Right forelimb (tissue), 1 donor: ENCODE results near the gene EIF3CL.
"Not testable (repeated sequence)": the region's sequence is repeated elsewhere in the genome, so short reads cannot be mapped to it uniquely, and the experiment has no call there.

Source experiments
- DNase-seq: peaks from one replicate; pipeline ENCODE4 v3.0.0-alpha.2; 2018

EIF3CL gene, protein sequence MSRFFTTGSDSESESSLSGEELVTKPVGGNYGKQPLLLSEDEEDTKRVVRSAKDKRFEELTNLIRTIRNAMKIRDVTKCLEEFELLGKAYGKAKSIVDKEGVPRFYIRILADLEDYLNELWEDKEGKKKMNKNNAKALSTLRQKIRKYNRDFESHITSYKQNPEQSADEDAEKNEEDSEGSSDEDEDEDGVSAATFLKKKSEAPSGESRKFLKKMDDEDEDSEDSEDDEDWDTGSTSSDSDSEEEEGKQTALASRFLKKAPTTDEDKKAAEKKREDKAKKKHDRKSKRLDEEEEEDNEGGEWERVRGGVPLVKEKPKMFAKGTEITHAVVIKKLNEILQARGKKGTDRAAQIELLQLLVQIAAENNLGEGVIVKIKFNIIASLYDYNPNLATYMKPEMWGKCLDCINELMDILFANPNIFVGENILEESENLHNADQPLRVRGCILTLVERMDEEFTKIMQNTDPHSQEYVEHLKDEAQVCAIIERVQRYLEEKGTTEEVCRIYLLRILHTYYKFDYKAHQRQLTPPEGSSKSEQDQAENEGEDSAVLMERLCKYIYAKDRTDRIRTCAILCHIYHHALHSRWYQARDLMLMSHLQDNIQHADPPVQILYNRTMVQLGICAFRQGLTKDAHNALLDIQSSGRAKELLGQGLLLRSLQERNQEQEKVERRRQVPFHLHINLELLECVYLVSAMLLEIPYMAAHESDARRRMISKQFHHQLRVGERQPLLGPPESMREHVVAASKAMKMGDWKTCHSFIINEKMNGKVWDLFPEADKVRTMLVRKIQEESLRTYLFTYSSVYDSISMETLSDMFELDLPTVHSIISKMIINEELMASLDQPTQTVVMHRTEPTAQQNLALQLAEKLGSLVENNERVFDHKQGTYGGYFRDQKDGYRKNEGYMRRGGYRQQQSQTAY

DNA sequence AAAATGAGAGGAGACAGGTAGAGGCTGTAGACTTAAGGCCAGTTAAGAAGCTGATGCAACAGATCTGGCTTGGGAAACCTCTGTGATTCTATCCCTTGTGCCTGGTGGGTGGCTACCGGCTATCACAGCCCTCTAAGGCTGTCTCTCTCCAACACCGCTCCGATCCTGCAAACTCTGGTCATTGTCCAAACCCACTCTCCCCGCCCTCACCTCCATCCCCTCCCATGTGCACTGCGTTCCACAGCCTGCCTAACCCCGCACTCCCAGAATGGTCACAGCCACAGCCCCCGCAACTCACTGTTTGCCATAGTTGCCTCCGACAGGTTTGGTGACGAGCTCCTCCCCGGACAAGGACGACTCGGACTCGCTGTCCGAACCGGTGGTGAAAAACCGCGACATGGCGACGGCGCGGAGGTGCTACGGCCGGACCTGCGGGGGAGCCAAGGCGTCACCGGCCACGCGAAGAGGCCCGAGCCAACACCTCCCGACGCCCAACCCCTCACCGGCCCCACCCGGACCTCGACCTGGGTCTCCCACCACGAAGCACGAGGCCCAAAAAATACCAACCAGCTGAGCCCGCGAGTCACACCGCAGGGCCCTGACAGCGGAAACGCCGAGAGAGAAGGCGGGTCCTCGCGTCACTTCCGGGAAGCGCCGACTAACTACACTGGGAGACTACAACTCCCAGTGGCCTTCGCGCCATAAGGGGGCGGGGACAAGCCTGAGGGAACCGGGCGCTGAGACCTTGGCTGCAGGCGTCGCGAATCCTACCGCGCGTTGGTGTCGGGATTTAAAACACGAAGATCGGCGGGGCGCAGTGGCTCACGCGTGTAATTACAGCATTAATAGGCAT lies at the start of gene EIF3CL:
Gene EIF3CL (minus strand): TSS at position 622 of the 853 bp plus-strand sequence. CDS start 223 bp downstream, at position 399.
- DNase-seq: not testable (repeated sequence)

DNA sequence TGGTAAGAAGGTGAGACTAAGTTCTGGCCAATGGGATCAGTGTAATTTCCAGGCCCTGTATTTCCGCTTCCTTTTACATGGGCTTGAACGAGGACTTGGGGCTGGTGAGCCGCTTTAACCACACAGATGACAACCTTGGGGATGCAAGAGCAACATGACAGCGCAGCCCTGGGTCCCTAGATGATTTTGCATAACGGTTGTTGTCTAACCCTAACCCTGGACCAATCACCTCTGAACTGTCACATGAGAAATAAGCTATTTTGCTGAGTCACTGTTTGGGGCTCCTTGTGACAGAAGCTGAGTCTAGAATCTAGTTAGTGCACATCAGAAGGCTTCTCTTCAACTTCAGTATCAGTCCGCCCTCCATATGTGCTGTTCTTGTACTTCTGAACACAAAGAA lies 43.4 kb upstream of the EIF3CL start:
- not testable (repeated sequence) for DNase-seq

DNA sequence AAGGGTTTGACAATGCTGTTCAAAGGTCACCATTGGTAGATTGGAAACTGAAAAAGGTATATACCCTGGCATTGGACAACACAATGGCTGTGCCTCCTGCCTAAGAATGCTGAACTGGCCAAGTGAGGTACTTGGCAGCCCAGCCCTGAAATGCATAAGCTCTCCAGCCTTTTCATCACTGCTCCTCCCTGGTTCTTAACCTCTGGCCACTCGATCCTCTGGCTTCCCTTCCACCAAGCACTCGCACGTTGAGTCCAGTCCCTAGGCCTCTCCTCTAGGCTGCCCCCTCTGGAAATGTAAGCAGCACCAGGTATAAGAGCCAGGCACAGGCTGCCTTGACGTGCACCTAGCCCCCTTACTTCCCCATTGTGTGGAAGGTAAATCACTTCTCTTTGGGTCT lies 42.7 kb upstream of the EIF3CL start:
- not testable (repeated sequence) for DNase-seq

DNA sequence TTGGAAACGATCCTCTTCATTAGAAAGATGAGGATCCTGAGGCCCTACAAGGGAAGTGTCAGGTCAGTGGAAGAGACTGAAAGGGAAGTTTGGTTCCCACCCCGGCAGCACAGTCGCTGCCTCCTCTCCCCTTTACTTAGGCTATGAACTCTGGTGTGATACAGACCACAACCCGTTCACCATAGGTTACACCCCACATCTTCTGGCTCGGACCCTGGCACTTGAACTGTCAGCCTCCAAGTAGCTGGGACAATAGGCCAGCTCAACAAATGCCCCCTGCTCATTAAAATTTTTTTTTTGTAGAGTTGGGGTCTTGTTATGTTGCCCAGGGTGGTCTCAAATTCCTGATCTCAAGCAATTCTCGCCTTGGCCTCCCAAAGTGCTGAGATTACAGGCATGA lies 40.3 kb upstream of the EIF3CL start:
- DNase-seq: not testable (repeated sequence)

DNA sequence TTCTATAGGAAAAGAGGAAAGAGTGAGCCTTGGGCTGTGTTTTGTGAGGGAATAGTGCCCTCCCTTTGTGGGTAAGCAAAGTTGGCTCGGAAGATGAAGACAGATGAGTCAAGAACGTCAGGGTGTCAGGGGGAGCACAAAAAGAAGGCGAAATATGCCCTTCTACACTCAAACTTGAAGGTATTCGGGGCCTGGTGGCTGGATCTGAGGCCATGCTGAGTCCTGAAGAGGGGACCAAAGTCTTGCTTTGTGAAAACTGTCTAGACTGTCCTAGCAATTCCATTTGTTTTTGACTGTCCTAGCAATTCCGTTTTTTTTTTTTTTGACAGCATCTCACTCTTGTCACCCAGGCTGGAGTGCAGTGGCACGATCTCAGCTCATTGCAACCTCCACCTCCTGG lies 35.3 kb upstream of the EIF3CL start:
- DNase-seq: not testable (repeated sequence)

DNA sequence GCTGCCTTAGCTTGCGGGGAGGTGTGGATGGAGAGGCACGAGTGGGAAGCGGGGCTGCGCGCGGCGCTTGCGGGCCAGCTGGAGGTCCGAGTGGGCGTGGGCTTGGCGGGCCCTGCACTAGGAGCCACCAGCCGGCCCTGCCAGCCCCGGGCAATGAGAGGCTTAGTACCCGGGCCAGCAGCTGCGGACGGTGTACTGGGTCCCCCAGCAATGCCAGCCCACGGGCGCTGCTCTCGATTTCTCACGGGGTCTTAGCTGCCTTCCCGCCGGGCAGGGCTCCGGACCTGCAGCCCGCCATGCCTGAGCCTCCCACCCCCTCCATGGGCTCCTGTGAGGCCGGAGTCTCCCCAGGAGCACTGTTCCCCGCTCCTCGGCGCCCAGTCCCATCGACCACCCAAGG lies 31.7 kb upstream of the EIF3CL start:
- not testable (repeated sequence) for DNase-seq

DNA sequence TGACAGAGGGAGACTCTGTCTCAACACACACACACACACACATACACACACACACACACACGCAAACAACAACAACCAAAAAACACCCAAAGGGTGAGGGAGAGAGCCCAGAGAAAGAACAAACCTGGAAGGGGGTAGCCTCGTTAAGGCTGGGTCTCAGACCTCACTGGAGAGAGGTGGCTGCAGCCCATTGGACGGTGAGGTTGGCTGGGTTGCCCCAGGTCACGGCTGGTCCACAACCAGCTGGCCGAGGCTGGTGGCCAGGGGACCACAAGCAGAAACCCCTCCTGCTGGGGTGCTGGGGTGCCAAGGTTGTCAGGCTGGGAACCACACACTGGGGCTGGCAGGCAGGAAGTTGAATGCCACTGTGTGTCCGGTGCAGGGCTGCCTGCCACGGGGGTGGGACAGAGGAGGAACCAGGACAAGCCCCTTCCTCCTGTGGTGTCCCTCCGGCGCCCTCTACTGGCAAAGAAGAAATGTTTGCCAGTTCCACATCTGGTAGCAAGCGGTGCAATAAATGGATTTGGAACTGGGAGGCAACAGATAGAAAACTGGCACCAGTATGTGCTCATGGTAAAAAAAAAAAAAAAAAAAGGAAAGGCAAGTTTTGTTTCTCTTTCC lies 22.5 kb upstream of the EIF3CL start:
- DNase-seq: not testable (repeated sequence)

DNA sequence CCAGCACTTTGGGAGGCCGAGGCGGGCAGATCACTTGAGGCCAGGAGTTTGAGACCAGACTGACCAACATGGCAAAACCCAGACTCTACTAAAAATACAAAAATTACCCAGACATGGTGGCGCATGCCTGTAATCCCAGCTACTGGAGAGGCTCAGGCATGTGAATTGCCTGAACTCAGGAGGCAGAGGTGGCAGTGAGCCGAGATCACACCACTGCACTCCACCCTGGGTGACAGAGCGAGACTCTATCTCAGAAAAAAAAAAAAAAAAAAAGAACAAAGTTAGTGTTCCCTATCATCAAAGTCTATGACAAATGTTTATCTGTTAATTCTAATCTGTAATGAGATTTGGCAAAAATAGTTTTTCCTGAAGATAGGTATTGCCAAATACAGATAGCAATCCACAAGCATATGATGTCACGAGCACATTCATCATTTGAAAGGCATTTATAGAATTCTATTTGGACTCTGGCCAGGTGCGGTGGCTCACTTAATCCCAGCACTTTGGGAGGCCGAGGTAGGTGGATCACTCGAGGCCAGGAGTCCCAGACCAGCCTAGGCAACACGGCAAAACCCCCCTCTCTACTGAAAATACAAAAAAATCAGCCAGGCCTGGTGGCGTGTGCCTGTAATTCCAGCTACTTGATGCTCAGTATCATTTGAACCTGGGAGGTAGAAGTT lies 17.6 kb upstream of the EIF3CL start:
- DNase-seq: not testable (repeated sequence)

DNA sequence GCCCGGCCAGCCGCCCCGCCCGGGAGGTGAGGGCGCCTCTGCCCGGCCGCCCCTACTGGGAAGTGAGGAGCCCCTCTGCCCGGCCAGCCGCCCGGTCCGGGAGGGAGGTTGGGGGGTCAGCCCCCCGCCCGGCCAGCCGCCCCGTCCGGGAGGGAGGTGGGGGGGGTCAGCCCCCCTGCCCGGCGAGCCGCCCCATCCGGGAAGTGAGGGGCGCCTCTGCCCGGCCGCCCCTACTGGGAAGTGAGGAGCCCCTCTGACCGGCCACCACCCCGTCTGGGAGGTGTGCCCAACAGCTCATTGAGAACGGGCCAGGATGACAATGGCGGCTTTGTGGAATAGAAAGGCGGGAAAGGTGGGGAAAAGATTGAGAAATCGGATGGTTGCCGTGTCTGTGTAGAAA lies 13.4 kb upstream of the EIF3CL start:
- not testable (repeated sequence) for DNase-seq

DNA sequence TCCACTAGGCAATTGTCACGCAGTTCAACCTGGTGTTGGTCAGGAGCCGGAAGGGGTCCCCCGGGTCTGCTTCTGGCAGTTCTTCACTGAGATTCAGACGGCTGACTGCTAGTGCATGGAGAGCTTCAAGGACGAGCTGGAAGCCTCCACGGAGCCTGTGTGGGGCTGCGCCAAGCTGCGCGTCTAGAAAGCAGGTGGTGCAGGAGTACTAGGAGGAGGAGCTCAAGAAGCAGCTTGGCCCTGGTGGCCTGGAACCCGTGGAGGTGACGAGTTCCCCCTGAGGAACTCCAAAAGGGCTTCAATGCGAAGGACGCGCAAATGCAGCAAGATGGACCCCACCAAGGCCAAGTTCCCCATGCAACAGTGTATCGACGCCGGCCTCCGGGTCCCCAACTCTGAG lies 10.9 kb upstream of the EIF3CL start:
- not testable (repeated sequence) for DNase-seq

DNA sequence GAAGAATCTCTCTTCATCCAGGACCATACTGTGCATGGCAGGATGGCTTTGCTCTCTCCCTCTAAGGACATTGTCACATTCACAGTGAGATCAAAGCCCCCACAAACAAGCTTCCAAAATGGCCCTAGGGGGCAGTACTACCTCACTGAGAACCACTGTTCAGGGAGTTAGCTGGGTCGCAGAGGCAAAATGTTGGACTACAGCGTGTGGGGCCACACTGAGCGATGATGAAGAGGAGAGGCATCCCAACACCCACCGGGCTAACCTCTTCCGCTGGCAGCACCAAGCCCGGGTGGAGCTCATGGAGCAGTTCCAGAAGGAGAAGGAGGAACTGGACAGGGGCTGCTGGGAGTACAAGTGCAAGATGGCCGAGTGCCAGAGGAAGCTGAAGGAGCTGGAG lies 9.9 kb upstream of the EIF3CL start:
- not testable (repeated sequence) for DNase-seq

DNA sequence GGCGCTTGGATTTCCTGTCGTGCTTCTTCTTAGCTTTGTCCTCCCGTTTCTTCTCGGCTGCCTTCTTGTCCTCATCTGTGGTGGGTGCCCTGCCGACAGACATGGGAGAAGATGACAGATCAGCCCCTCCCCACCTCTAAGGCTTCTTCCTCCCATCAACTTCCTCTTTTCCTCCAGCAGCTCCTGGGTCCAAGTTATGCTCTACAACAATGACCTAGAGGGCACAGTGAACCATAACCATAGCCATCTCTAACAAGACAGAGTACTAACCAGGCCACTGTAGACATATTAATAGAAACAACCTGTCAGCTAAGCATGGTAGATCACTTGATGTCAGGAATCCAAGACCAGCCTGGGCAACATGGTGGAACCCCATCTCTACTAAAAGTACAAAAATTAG lies 11.6 kb downstream of the EIF3CL start:
- not testable (repeated sequence) for DNase-seq

DNA sequence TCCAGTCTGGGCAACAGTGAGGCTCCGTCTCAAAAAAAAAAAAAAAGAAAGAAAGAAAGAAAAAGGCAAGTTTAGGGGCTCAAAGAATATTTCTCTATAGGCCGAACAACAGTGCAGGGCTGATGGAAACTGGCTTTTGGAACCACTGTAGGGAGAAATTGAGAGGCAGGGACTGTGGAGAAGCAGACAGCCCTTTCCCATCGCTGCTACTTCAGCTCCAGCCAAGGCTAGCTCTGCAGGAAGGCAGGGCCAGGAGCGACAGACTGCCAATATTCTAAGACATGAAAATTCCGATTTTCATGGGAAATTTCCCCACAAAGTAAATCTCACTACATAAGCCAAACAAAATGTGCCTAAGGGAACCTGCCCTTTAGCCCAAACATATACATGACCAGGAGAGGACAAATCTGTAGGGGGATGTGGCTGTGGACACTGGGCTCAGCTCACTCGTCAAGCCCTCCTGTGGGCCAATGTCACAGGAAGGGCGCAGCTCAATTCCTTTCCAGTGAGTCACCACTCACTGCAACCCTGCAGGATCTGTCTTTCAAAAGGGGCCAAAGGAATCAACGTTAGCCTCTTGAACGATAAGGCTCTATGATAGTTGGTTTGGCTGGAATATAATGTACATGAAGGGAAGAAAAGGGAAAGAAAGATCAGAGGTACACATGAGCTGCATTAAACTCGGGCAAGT lies 21.3 kb downstream of the EIF3CL start:
- DNase-seq: not testable (repeated sequence)

DNA sequence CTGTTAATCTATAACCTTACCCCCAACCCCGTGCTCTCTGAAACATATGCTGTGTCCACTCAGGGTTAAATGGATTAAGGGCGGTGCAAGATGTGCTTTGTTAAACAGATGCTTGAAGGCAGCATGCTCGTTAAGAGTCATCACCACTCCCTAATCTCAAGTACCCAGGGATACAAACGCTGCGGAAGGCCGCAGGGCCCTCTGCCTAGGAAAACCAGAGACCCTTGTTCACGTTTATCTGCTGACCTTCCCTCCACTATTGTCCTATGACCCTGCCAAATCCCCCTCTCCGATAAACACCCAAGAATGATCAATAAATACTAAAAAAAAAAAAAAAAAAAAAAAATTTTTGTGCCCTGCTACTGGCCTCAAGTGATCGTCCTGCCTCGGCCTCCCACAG lies 25.8 kb downstream of the EIF3CL start:
- DNase-seq: not testable (repeated sequence)

DNA sequence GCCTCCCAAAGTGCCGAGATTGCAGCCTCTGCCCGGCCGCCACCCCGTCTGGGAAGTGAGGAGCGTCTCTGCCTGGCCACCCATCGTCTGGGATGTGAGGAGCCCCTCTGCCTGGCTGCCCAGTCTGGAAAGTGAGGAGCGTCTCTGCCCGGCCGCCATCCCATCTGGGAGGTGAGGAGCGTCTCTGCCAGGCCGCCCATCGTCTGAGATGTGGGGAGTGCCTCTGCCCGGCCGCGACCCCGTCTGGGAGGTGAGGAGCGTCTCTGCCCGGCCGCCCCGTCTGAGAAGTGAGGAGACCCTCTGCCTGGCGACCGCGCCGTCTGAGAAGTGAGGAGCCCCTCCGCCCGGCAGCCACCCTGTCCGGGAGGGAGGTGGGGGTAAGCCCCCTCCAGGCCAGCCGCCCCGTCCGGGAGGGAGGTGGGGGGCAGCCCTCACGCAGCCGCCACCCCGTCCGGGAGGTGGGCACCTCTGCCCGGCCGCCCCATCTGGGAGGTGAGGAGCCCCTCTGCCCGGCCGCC lies 26.5 kb downstream of the EIF3CL start:
- DNase-seq: not testable (repeated sequence)

DNA sequence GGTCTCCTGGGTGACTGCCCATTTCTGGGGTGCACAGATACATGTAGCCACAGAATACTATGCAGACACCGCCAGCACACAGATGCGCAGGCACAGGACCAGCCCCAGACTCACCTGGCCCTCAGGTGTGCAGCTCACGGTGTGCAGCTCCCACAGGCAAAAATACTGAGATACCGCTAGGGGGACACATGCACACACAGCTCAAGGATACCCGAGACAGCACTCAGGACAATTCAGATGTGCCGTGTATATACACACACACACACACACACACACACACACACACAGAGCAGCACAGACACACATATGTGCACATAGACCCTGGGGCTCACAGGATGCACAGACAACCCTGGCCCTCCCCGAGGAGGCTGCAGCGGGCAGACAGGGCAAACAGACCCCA lies 28.5 kb downstream of the EIF3CL start:
- not testable (repeated sequence) for DNase-seq

DNA sequence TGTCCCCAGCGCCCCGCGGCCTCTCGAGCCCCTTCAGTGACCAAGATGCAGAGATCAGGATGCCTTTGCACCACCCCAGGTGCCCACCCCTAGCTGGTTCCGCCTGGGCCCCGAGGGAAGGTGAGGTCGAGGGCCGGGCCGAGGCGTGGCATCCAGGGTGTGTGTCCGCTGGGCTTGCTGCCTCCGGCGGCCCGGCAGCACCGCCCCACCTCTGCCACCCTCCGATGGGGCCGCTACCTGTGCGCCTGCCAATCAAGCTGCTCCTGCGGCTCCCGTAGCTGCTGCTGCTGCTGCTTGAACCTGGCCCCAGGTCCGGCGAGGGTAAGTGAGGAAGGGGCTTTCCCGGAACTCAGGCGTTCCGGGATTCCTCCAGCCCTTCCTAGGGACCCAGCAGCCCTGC lies 29.4 kb downstream of the EIF3CL start:
- DNase-seq: not testable (repeated sequence)

DNA sequence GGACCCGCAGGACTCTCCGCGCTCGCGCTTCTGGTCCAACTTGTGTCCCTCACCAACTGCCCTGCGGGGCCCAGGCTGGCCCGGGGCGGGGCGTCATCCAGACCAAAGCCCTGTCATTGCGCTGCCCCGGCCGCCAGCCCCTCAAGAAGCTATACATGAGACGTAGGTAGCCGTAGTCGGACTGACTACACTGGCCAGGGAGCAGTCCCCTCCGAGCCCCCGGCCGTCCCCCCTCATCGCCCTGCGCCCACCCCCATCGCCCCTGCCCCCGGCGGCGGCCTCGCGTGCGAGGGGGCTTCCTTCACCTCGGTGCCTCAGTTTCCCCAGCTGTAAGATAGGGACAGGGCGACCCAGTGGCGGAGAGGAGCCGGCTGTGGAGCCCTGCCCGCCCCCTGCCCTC lies 35.7 kb downstream of the EIF3CL start:
- DNase-seq: not testable (repeated sequence)

DNA sequence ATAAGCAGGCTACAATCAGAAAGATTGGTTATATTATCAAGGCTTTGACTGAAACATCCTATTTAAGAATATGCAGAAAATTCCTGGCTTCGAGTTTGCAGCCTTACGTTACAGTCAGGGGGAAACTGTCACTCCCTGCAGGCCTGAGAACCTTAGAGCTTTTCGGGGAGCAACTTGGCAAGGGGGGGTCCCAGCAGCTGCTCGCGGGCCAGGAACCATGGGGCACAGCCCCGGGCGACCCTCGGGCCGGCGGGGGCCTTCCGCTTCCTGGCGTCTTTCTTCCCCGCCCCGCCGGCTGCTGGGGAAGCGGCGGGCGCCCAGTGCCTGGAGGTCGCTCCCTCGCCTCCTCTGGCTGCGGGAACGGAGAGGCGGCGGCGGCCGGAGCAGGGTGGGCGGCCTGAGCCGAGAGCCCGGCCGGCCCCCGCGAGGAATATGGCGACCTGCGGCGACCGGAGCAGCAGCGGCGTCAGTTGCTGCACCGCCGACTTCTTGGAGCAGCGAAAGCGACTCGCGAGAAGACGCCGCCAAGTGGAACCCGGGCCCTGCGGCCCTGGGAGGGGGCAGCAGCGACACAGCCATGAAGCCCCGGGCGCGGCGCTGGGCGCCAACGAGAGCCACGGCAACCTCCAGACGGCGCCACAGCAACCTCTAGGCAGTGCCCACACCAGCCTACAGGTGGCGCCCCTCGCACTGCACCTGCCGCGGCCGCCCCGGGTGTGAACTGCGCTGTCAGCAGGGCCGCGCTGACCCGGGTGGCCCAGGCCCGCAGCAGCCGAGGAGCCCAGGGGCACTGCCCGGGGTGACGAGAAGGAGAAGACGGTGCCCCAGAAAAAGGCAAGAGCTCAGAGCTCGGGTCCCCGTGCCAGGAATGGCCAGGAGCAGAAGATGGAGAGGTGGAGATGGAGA lies 39.1 kb downstream of the EIF3CL start:
- DNase-seq: not testable (repeated sequence)
